NOMO-1 treated with DMSO at 0.1 percent for 48 hours (cell line): ENCODE measurements around the gene ACSM2B.
"Not testable (repeated sequence)": the region's sequence is repeated elsewhere in the genome, so short reads cannot be mapped to it uniquely, and the experiment has no call there.

Source experiments
- DNase-seq: peaks from one replicate; lab custom pipeline; 2025; ENCODE audit not compliant: unreplicated experiment; lab: John Stamatoyannopoulos, UW

ACSM2B gene, protein sequence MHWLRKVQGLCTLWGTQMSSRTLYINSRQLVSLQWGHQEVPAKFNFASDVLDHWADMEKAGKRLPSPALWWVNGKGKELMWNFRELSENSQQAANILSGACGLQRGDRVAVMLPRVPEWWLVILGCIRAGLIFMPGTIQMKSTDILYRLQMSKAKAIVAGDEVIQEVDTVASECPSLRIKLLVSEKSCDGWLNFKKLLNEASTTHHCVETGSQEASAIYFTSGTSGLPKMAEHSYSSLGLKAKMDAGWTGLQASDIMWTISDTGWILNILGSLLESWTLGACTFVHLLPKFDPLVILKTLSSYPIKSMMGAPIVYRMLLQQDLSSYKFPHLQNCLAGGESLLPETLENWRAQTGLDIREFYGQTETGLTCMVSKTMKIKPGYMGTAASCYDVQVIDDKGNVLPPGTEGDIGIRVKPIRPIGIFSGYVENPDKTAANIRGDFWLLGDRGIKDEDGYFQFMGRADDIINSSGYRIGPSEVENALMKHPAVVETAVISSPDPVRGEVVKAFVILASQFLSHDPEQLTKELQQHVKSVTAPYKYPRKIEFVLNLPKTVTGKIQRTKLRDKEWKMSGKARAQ

DNA sequence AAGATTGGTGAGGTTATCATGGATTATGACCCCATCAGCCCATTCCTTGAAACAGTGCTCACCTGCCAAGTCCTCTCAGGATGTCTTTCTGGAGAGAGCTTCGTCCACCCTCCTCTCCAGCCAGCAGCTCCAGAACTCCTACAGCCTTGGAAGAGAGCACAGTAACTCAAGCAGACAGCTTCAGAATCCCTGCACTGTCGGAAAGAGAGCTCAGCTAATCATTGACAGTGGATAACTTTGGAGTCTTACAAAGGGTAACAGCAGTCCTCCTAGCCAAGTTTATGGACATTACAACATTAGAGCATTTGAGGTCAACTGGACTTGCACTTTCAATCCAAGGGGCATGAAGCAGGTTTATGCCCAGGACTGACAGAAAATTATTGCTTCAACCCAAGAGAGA, at the start of gene ACSM2B:
Gene ACSM2B (minus strand): TSS at position 223 of the 400 bp plus-strand sequence. CDS start 11,522 bp downstream, outside the sequence.
- not testable (repeated sequence) for DNase-seq

DNA sequence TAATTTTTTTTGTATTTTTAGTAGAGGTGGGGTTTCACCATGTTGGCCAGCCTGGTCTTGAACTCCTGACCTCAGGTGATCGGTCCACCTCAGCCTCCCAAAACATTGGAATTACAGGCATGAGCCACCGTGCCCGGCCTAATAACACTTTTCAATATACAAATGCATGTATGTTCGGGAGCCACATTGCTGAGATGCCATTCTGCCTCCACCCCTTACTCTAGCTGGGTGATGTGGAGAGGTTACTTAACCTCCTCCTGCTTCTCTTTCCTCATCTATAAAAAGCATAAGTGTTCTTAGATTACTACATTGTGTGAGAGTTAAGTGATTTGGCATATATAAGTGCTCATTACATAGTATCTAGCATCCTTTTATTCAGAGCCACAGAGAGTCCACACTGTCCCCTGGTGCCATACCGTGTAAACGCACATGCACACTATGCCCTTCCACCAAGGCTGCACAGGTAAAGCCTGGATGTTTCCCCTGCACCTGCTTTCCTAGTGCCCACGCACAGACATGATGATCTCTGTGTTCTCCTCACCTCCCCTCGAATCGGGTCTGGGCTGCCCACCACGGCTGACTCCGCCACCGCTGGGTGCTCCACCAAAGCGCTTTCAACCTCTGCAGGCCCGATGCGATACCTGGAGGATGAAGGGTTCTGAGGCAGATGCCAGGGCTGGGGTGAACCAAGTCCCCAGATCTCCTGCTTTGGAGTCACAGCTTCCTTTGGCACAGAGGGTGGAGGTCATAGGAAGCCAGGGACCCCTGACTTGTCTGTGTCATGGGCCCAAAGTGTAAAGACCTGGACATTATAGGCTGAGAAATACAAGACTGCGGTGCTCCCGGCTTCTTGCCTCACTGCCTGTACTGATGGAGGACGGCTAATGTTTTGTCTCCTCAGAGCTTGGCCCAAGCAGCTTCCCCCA, 49.0 kb upstream of the ACSM2B start:
- DNase-seq = no peak

GRCh38 chr16:20624205-20624604, 48.0 kb upstream of the ACSM2B start:
- DNase-seq = no peak

GRCh38 chr16:20622498-20622870, 46.3 kb upstream of the ACSM2B start:
- no peak for DNase-seq

DNA sequence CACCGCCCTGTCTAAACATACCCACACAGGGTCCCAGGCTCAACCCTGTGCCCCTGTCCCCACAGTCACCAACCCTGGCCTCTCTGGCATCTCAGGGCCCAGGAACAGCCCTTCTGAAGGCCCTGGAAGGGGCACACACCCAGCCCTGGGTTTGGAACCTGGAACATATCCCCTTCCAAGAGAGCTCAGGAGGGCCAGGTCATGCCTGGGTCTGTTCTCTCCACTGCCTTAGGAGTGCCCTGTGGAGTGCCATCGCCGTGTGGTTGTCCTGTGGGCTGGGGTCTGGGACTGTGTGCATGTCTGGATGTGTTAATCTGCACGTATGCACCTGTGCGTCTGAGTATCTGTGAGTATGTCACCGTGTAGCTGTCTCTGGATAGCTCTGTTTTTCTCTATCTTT, 45.2 kb upstream of the ACSM2B start:
- no peak for DNase-seq

- no peak for DNase-seq
These were observed 44.6 kb upstream of the ACSM2B start for GRCh38 chr16:20620770-20621169.

DNA sequence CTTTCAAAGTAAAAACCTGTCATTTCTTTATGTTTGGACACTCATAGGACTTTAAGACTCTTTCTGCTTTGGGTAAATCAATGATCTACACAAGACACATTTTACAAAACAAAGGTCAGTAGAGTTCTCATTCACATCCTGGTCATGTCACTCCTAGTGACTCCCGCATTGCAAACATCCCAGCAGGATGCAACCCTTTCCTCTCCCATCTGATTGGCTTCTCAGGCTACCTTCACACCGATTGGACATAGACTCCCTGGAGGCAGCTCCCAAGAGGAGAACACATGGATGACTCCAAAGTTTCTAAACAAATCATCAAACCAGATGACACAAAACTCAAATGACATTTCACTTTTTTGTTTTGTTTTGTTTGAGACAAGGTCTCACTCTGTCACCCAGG, 43.8 kb upstream of the ACSM2B start:
- DNase-seq = no peak

DNA sequence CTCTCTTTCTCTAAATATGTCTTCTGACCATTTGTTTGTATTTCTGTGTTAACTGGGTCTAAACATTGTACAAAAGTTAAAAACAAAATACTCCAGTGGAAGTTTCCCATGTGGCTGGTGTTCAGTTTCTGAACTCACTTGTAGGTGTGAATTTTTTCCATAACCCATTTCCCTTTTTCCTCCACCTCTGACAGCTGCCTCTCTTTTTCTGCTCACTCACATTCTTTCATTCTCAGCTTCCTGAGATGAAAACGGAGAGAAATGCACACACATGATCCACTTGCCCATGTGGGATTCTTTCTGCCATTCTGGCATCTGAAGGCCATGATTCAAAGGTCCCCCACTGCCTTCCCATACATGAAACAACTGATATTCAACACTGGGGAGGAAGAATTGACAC, 41.1 kb upstream of the ACSM2B start:
- no peak for DNase-seq

- no peak for DNase-seq
These were observed 38.3 kb upstream of the ACSM2B start for GRCh38 chr16:20614186-20615141.

- DNase-seq = no peak
These were observed 37.5 kb upstream of the ACSM2B start for GRCh38 chr16:20613481-20614185.

GRCh38 chr16:20612551-20613480, 36.6 kb upstream of the ACSM2B start:
- no peak for DNase-seq

DNA sequence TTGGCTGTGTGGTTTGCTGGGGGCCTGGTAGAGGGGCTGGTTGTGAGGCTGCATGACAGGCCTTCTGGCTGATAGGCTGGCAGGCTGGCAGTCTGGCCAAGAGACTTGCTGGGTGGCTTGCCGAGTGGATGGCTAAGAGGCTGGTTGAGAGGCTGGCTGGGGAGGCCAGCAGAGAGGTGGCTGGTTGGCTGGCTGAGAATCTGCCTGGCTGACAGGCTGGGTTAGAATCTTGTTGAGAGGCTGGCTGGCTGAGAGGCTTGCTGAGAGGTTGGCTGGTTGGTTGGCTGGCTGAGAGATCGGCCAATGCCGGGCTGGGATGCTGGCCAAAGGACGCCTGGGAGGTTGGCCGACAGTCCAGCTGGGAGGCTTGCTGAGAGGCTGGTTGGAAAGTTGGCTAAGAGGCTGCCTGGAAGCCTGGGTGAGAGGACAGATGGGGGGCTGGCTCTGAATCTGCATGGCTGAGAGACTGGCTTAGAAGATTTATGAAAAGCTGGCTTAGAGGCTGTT, 35.9 kb upstream of the ACSM2B start:
- no peak for DNase-seq

DNA sequence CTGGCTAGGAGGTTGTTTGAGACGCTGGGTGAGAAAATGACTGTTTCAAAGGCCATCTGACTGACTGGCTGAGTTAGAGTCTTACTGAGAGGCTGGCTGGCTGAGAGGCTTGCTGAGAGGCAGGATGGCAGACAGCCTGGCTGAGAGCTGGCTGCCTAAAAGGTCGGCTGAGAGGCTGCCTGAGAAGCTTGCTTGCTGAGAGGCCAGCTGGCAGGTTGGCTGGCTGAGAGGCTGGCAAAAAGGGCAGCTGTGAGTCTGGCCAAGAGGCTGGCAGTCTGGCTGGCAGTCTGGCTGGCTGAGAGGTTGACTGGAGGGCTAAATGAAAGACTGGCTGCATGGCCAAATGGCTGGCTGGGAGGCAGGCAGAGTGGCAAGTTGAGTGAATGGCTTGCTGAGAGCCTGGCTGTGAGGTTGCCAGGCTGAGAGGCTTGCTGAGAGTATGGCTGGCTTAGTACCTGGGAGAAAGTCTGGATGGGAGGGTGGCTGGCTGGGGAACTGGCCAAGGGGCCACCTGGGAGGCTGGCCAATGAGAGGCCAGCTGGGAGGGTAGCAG, 35.3 kb upstream of the ACSM2B start:
- no peak for DNase-seq

GRCh38 chr16:20610892-20611349, 34.8 kb upstream of the ACSM2B start:
- no peak for DNase-seq

DNA sequence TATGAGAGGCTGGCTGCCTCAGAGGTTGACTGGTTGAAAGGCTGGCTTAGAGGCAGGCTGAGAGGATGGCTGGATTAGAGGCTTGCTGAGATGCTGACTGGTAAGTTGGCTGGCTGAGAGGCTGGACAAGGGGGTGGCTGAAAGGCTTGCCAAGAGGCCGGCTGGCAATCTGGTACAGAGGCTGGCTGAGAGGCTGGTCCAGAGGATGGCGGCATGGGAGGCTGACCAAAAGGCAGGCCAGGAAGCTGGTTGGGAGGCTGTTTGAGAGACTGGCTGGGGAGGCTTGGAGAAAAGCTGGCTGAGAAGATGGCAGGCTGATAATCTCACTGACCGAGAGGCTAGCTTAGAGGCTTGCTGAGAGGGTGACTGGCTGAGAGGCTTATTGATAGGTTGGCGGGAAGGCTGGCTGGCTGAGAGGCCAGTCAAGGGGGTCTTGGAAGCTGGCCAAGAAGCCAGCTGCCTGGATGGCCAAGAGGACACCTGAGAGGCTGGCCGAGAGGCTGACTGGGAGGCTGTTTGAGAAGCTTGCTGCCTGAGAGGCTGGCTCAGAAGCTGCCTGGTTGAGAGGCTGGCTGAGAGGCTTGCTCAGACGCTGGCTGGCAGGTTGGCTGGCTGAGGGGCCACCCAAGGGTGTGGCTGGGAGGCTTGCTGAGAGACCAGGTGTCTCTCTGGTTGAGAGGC, 34.2 kb upstream of the ACSM2B start:
- DNase-seq = no peak

DNA sequence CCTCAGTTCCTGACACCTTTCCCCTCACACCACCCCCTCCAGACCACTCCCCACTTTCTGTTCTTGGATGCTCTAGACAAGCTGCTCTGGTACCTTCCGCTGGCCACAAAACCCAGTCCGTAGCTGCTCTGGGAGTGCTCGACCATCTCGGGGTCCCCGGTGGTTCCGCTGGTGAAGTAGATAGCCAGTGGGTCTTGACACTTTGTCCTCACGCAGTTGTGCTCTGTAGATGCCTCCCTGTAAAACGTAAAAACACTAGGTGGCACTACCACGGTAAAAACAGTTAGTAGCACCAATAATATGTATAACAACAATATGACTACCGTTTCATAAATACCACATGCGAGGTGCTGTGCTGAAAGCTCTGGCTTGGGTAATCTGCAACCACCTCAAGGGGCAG, 26.0 kb upstream of the ACSM2B start:
- DNase-seq = peak; percentile 6

DNA sequence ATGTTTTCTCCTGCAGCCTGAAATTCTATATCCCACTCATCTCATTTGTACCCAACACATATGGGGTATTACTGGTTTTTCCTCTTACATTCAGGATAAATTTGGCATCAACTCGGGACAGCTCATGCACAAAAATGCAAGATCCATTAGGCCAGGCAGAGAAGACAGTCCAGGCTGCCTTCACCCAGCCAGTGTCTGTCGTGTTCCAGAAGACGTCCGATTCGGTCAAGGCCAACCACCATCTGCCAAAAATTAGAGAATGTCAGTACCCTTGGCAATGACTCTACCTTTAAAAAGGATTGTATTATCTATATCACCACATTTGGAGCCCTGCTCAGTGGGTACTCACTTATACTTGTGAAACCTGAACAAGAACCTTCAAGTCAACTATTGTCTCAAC, 23.3 kb upstream of the ACSM2B start:
- DNase-seq = not testable (repeated sequence)
